Neural cell (in vitro differentiated cells): ENCODE data around the gene DPM2. TPM values are rescaled to one million over a fixed set of nuclear protein-coding genes. Genes with fewer than 3 reads are reported as not detected.

ENCODE experiments used
- H2AFZ ChIP-seq: fragments of 200-600, 300-800 bp; sonication (generic), shearing (Covaris generic); 2 replicates; pipeline ENCODE4 v1.6.0; 2014; ENCODE audit warnings: low read depth, mild to moderate bottlenecking, antibody characterized with exemption, low read length, moderate library complexity
- H3F3A ChIP-seq: fragments of 200-600 bp; shearing (Covaris generic); 2 replicates; pipeline ENCODE4 v1.6.1; 2016; ENCODE audit warnings: mild to moderate bottlenecking, moderate library complexity, mixed read lengths, antibody characterized with exemption, low read length; ENCODE audit not compliant: insufficient read depth, poor library complexity, severe bottlenecking
- H3K27ac ChIP-seq: fragments of 200-600, 300-800 bp; sonication (generic), shearing (Covaris generic); 2 replicates; pipeline ENCODE4 v1.5.1; 2014; ENCODE audit warnings: mild to moderate bottlenecking, low read length, moderate library complexity
- H3K27me3 ChIP-seq: fragments of 300-800, 200-600 bp; sonication (generic), shearing (Covaris generic); 2 replicates; pipeline ENCODE4 v1.6.0; 2014; ENCODE audit warnings: mild to moderate bottlenecking, low read depth, low read length, moderate library complexity; ENCODE audit not compliant: insufficient read depth
- H3K36me3 ChIP-seq: fragments of 300-800, 200-600 bp; sonication (generic), shearing (Covaris generic); 2 replicates; pipeline ENCODE4 v1.5.1; 2014; ENCODE audit warnings: mild to moderate bottlenecking, antibody characterized with exemption, low read length, moderate library complexity; ENCODE audit not compliant: insufficient read depth
- H3K4me2 ChIP-seq: fragments of 300-800, 200-600 bp; sonication (generic), shearing (Covaris generic); 2 replicates; pipeline ENCODE4 v1.6.0; 2014; ENCODE audit warnings: mild to moderate bottlenecking, low read length
- H3K4me3 ChIP-seq: fragments of 300-800, 200-600 bp; sonication (generic), shearing (Covaris generic); 2 replicates; pipeline ENCODE4 v1.5.1; 2014; ENCODE audit warnings: mild to moderate bottlenecking, low read length, moderate library complexity
- H3K79me2 ChIP-seq: fragments of 200-600 bp; shearing (Covaris generic); replicated peaks from 2 replicates; pipeline ENCODE4 v1.6.0; 2014; ENCODE audit warnings: mild to moderate bottlenecking, low read length, moderate library complexity; ENCODE audit not compliant: insufficient read depth
- H3K9ac ChIP-seq: fragments of 300-800, 200-600 bp; sonication (generic), shearing (Covaris generic); 2 replicates; pipeline ENCODE4 v1.6.1; 2016; ENCODE audit warnings: mild to moderate bottlenecking, low read length, mixed read lengths
- H3K9me2 ChIP-seq: fragments of 200-600 bp; shearing (Covaris generic); 2 replicates; pipeline ENCODE4 v1.6.1; 2016; ENCODE audit warnings: mild to moderate bottlenecking, low read length, mixed read lengths; ENCODE audit not compliant: insufficient read depth
- H3K9me3 ChIP-seq: fragments of 200-600, 300-800 bp; sonication (generic), shearing (Covaris generic); 2 replicates; pipeline ENCODE4 v1.6.1; 2016; ENCODE audit warnings: mild to moderate bottlenecking, mixed run types, low read length, moderate library complexity, mixed read lengths
- H4K20me1 ChIP-seq: fragments of 200-600 bp; shearing (Covaris generic); 2 replicates; pipeline ENCODE4 v1.6.1; 2016; ENCODE audit warnings: mild to moderate bottlenecking, mixed run types; ENCODE audit not compliant: insufficient read depth
- CTCF ChIP-seq: fragments of 450-650 bp; IDR thresholded peaks from 2 replicates; pipeline ENCODE4 v1.5.1; 2014; ENCODE audit warnings: antibody characterized with exemption, mild to moderate bottlenecking, moderate library complexity; ENCODE audit not compliant: poor library complexity, severe bottlenecking
- EP300 ChIP-seq: fragments of 450-650 bp; conservative IDR thresholded peaks from 2 replicates; pipeline ENCODE4 v1.6.1; 2014; ENCODE audit warnings: antibody characterized with exemption, mild to moderate bottlenecking, moderate library complexity; ENCODE audit not compliant: poor library complexity, severe bottlenecking
- EZH2 ChIP-seq: fragments of 200-600, 300-800 bp; shearing (Covaris generic), sonication (generic); IDR thresholded peaks from 2 replicates; pipeline ENCODE4 v1.6.1; 2014; ENCODE audit warnings: antibody characterized with exemption, low read length, borderline replicate concordance, mild to moderate bottlenecking; ENCODE audit not compliant: insufficient read depth, poor library complexity, severe bottlenecking
- MXI1 ChIP-seq: fragments of 450-650 bp; conservative IDR thresholded peaks from 2 replicates; pipeline ENCODE4 v1.6.1; 2014; ENCODE audit warnings: antibody characterized with exemption, mild to moderate bottlenecking; ENCODE audit not compliant: poor library complexity, severe bottlenecking
- POLR2AphosphoS5 ChIP-seq: IDR thresholded peaks from 2 replicates; pipeline ENCODE4 v1.6.1; 2012
- RAD21 ChIP-seq: fragments of 450-650 bp; conservative IDR thresholded peaks from 2 replicates; pipeline ENCODE4 v1.6.1; 2014; ENCODE audit warnings: antibody characterized with exemption, mild to moderate bottlenecking, moderate library complexity
- SMC3 ChIP-seq: fragments of 450-650 bp; conservative IDR thresholded peaks from 2 replicates; pipeline ENCODE4 v1.6.1; 2014; ENCODE audit warnings: antibody characterized with exemption, mild to moderate bottlenecking, moderate library complexity; ENCODE audit not compliant: poor library complexity
- TAF1 ChIP-seq: IDR thresholded peaks from 2 replicates; pipeline ENCODE4 v1.6.1; 2012; ENCODE audit warnings: low read depth
- polyA plus RNA-seq: library from polyadenylated mRNA; depleted of rRNA; stranded (reverse); fragments of >200 nt; gene quantifications from 2 replicates; pipeline ENCODE4 v1.2.3, GENCODE V29; 2014
- TF ChIP-seq, protein P1 (sequence below): IDR thresholded peaks from 2 replicates; pipeline ENCODE4 v1.6.1; 2012; ENCODE audit warnings: borderline replicate concordance

Gene DPM2
- polyA plus RNA-seq, 1 donor from 2014 or later, result 30.5 TPM

GRCh38 chr9:127934248-127934647 is 3.4 kb downstream of the DPM2 start:
- Histone ChIP-seq H4K20me1 (no peaks in the 10 kb centered on the region), H3F3A (no peaks in the 10 kb centered on the region), H3K27ac (no peak overlapping the region), H3K4me3 (no peak overlapping the region), H3K36me3 (no peaks in the 10 kb centered on the region), H3K9ac (no peak overlapping the region), H3K79me2 (peaks cover 11% of the 10 kb centered on the region), H3K4me2 (no peak overlapping the region), H3K9me3 (no peaks in the 10 kb centered on the region), H3K27me3 (peaks cover 3% of the 10 kb centered on the region), H3K9me2 (no peaks in the 10 kb centered on the region), H2AFZ (no peak overlapping the region)
- TF ChIP-seq CTCF (no peak), MXI1 (no peak), SMC3 (no peak), TAF1 (no peak), EZH2 (no peak), EP300 (no peak), RAD21 (no peak), POLR2AphosphoS5 (no peak)
- TF ChIP-seq, protein P1, sequence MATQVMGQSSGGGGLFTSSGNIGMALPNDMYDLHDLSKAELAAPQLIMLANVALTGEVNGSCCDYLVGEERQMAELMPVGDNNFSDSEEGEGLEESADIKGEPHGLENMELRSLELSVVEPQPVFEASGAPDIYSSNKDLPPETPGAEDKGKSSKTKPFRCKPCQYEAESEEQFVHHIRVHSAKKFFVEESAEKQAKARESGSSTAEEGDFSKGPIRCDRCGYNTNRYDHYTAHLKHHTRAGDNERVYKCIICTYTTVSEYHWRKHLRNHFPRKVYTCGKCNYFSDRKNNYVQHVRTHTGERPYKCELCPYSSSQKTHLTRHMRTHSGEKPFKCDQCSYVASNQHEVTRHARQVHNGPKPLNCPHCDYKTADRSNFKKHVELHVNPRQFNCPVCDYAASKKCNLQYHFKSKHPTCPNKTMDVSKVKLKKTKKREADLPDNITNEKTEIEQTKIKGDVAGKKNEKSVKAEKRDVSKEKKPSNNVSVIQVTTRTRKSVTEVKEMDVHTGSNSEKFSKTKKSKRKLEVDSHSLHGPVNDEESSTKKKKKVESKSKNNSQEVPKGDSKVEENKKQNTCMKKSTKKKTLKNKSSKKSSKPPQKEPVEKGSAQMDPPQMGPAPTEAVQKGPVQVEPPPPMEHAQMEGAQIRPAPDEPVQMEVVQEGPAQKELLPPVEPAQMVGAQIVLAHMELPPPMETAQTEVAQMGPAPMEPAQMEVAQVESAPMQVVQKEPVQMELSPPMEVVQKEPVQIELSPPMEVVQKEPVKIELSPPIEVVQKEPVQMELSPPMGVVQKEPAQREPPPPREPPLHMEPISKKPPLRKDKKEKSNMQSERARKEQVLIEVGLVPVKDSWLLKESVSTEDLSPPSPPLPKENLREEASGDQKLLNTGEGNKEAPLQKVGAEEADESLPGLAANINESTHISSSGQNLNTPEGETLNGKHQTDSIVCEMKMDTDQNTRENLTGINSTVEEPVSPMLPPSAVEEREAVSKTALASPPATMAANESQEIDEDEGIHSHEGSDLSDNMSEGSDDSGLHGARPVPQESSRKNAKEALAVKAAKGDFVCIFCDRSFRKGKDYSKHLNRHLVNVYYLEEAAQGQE, result no peak

GRCh38 chr9:127931092-127931881 is 6.4 kb downstream of the DPM2 start:
- Histone ChIP-seq H3K4me3 (peak overlapping the region; percentile 79), H3K9ac (peak overlapping the region; percentile 73), H4K20me1 (no peaks in the 10 kb centered on the region), H3K27me3 (peaks cover 32% of the 10 kb centered on the region), H2AFZ (peak overlapping the region; percentile 37), H3K79me2 (peaks cover 1% of the 10 kb centered on the region), H3K36me3 (no peaks in the 10 kb centered on the region), H3K9me2 (no peaks in the 10 kb centered on the region), H3F3A (no peaks in the 10 kb centered on the region), H3K4me2 (peak overlapping the region; percentile 61), H3K9me3 (no peaks in the 10 kb centered on the region), H3K27ac (no peak overlapping the region)
- TF ChIP-seq TAF1 (no peak), POLR2AphosphoS5 (no peak)
